GM18870 (cell line): ENCODE measurements around the gene IFNL3.

Experiments used
- ATAC-seq: cut with Tn5 transposase; IDR thresholded peaks from one replicate; pipeline ENCODE4 v1.9.1; 2021; ENCODE audit warnings: moderate library complexity; ENCODE audit not compliant: unreplicated experiment

The IFNL3 gene

DNA sequence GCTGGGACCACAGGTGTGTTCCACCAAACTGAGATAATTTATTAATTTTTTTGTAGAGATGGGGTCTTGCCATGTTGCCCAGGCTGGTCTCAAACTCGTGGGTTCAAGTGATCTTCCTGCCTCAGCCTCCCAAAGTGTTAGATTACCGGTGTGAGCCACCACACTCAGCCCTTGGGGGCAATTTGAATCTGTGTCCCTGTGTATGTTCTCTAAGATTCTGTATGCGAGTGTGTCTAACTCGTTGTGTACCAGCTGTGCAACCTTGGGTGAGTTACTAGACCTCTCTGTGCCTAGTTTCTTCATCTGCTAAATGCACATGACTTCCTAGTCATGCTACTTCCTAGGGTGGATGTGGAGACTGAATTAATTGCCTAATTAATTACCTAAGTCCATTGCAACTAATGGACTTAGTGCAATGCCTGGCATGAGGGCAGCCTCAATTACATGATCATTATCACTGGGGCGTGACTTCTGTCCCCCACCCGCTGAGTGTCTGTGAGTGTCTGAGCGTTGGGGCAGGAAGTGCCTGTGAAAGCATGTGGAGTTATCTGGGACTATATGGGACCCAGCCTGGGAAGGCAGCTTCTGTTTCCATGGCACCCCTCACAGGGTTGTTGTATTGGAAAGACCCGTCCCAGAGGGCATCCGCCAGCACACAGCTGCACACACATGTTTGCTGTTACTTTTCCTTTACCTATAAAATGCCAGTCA is 49.8 kb downstream of the IFNL3 start:
- ATAC-seq: no peak

DNA sequence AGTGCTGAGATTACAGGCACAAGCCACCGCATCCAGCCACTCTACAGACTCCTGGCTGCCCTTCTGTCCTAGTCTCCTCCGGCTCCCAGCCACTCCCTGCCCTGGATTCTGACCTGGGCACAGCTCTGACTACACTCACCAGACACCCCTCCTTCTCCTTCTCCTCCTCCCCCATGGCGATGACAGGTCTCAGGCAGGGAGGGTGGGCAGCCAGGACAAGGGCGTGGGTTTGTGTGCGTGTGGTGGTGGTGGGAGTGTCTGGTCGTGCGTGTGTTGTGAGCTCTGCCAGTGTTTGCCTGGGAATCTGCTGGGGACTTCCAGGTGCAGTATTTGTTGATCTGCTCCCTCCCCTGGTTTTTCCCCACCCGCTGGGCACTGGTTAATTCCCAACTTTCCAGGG is 51.0 kb downstream of the IFNL3 start:
- ATAC-seq: no peak
